Ovary (tissue), 9 donors: ENCODE results near the gene PTOV1. TPM values are rescaled to one million over a fixed set of nuclear protein-coding genes. Genes with fewer than 3 reads are reported as not detected.

Experiments
- DNase-seq, 5 donors: peaks; one replicate each; pipeline ENCODE4 v3.0.0-alpha.2; 2019 to 2020
- H3K27ac ChIP-seq, 2 donors: fragments of 200-600 bp; one replicate each; pipeline versions ENCODE4 v1.5.1 to v1.8.0; 2019 to 2022
- H3K27me3 ChIP-seq: fragments of 200-600 bp; one replicate; pipeline ENCODE4 v1.8.0; 2022
- H3K36me3 ChIP-seq: fragments of 200-600 bp; sonication (generic); one replicate; pipeline ENCODE4 v1.5.1; 2019
- H3K4me1 ChIP-seq: one replicate; pipeline ENCODE4 v1.8.1; 2013; ENCODE audit warnings: mild to moderate bottlenecking, moderate library complexity; ENCODE audit not compliant: insufficient read depth
- H3K4me3 ChIP-seq: fragments of 200-600 bp; sonication (generic); one replicate; pipeline ENCODE4 v1.5.1; 2017
- H3K9me3 ChIP-seq, 2 donors: fragments of 200-600 bp in 1 of 2; sonication (generic) in 1 of 2; one replicate each; pipeline versions ENCODE4 v1.5.1 to v1.8.1; 2013 to 2019; ENCODE audit warnings: mild to moderate bottlenecking in 1 of 2, moderate library complexity in 1 of 2
- CTCF ChIP-seq, 3 donors: fragments of 450-650 bp in 2 of 3; fragments of 200-600 bp in 1 of 3; IDR thresholded peaks; one replicate each; pipeline versions ENCODE4 v1.5.1 to v1.8.0; 2016 to 2022; ENCODE audit warnings: antibody characterized with exemption in 3 of 3, mild to moderate bottlenecking in 1 of 3
- EP300 ChIP-seq: sonication (generic); formaldehyde crosslinking; IDR thresholded peaks from one replicate; pipeline ENCODE4 v1.6.1; 2017; ENCODE audit warnings: antibody characterized with exemption
- POLR2A ChIP-seq: fragments of 450-650 bp; IDR thresholded peaks from one replicate; pipeline ENCODE4 v1.6.1; 2017; ENCODE audit warnings: antibody characterized with exemption, mild to moderate bottlenecking, moderate library complexity
- WGBS, 3 donors: extraction: QIAGEN DNeasy Blood & Tissue Kit in 1 of 3; methylation state at CpG; one replicate each; pipeline versions ENCODE4 v1.1.5 to v1.1.7; 2013 to 2017; 5-methylcytosine and 5-hydroxymethylcytosine counted together
- intact Hi-C, 4 donors: fragments of 100-400 bp; cut with DNase I; formaldehyde crosslinking; loops; one replicate each; pipeline versions ENCODE4 v1.11.0 to v1.15.1; 2022 to 2023
- microRNA-seq, 3 donors: library from miRNA; unstranded; fragments of <30 nt; microRNA quantifications; one replicate each; pipeline versions ENCODE4 to v1.2.0, GENCODE V29; 2019 to 2020
- polyA plus RNA-seq, 2 donors: library from polyadenylated mRNA; stranded (reverse); fragments of 200-250 nt in 1 of 2; fragments of 350-450 nt in 1 of 2; fragmentation: Illumina TruSeq in 1 of 2; extraction: RNeasy Lipid Tissue Mini Kit (QIAGEN cat#74804) in 1 of 2; gene quantifications; one replicate each; pipeline ENCODE4 v1.2.3, GENCODE V29; 2013 to 2014
- small RNA-seq: library from RNA; depleted of rRNA; stranded (forward); fragments of <200 nt; gene quantifications from one replicate; pipeline ENCODE3, GENCODE V24; 2016
- total RNA-seq, 7 donors: library from RNA; depleted of rRNA in 2 of 7; stranded (reverse); fragments of >200 nt in 2 of 7; fragmentation: NEBNext Ultra II Directional in 3 of 7; extraction: Animal tissue kit (Norgen Biotek cat#: 25700) in 3 of 7; gene quantifications; one replicate each; pipeline versions ENCODE4 v1.1.0 to v1.2.4, GENCODE V29; 2016 to 2023
- donor health status: DM: no; HTN: no; CAD: no; lungs with moderate emphysema.
- donor health status: DM: no; HTN: no; CAD: no.
- donor health status: Bipolar disorder and iron deficiency.
- donor health status: DM: yes; HTN: yes; CAD: no.
- donor health status: DM: no; HTN: no; CAD: no.
- donor health status: DM: yes; HTN: yes; CAD: no.

PTOV1 gene
- total and polyA plus RNA-seq, 9 donors, result 22.2 to 256 (median 186) TPM

DNA sequence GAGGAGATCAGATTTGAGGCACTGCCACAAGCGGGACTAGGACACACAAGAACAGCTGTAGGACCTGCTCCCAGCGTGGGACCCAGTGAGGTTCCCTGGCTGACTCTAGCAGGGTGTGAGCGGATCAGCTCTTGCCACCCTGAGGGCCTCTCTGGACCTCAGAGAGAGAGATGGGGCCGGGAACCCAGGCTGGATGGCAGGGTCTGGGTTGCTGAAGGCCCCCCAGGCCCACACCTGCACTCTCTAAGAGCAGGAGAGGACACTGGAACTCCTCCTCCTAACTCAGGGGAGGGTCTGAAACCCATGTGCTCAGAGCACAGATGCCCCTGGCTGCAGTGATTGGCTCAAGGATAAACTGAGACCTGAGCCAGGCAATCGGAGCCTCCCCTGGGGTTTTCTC is 59.2 kb downstream of the PTOV1 start:
- WGBS, 3 donors, result 90 to 96% (median 96%) methylated on average over 5 of the region's 5 CpGs

More for the DNA sequence above, 59.2 kb downstream of the PTOV1 start:
- H3K27me3 ChIP-seq, result no peaks in the 10 kb centered on the region
- no peaks in the 10 kb centered on the region for H3K36me3 ChIP-seq
- H3K4me3 ChIP-seq, result no peak overlapping the region
- intact Hi-C loops, result no loop called here
- peaks cover 9% of the 10 kb centered on the region for H3K4me1 ChIP-seq
- DNase-seq, result no peak
- H3K9me3 ChIP-seq, result no peaks in the 10 kb centered on the region
- TF ChIP-seq CTCF (IDR thresholded peaks at IDR 0.05) (no peak), EP300 (no peak), POLR2A (no peak)
- H3K27ac ChIP-seq, result no peak overlapping the region

Small RNAs within 50 kb of the gene (microRNA-seq; reads per million reads assigned to microRNA genes)
- 0.89 to 2.8 (median 1.9) reads per million in 3 donors for gene MIR4749
- gene MIR4750, result 0 to 0.18 (median 0) reads per million in 3 donors
- gene MIR6800, result 0 reads per million in 3 donors

Small RNAs within 50 kb of the gene (small RNA-seq; reads per million reads assigned to genes)
- not detected for gene MIR4749

Other genes starting within 250 kb of the PTOV1 start
- gene RRAS, start 211.0 kb upstream of the PTOV1 start, total RNA-seq, result 10 to 100 TPM; 28.7 to 62.8 (median 37.6) TPM
- gene RRAS, start 211.0 kb upstream of the PTOV1 start, polyA plus RNA-seq, result 10 to 100 TPM; 24.2 to 63.4 TPM
- gene SCAF1, start 208.9 kb upstream of the PTOV1 start, total RNA-seq, result 10 to 100 TPM; 14.9 to 94.6 (median 68.8) TPM
- gene SCAF1, start 208.9 kb upstream of the PTOV1 start, polyA plus RNA-seq, result 10 to 100 TPM in 1 of 2 donors, 1 to 10 TPM in 1; 3.3 to 29.1 TPM
- 10 to 100 TPM; 46.1 to 89.0 (median 69.5) TPM for gene IRF3, start 185.3 kb upstream of the PTOV1 start, total RNA-seq
- gene IRF3, start 185.3 kb upstream of the PTOV1 start, polyA plus RNA-seq, result 10 to 100 TPM; 24.2 to 76.9 TPM
- 10 to 100 TPM in 6 of 7 donors, 1 to 10 TPM in 1; 8.0 to 21.0 (median 15.6) TPM for gene BCL2L12, start 185.2 kb upstream of the PTOV1 start, total RNA-seq
- gene BCL2L12, start 185.2 kb upstream of the PTOV1 start, polyA plus RNA-seq, result 10 to 100 TPM in 1 of 2 donors, 1 to 10 TPM in 1; 6.7 to 17.7 TPM
- gene PRMT1, start 173.9 kb upstream of the PTOV1 start, total RNA-seq, result 100 to 1,000 TPM; 125 to 174 (median 152) TPM
- gene PRMT1, start 173.9 kb upstream of the PTOV1 start, polyA plus RNA-seq, result 100 to 1,000 TPM in 1 of 2 donors, 10 to 100 TPM in 1; 57.1 to 182 TPM
- gene ADM5, start 161.6 kb upstream of the PTOV1 start, total RNA-seq, result 1 to 10 TPM in 4 of 7 donors, under 1 TPM in 3; 0.48 to 1.9 (median 1.3) TPM
- 1 to 10 TPM in 1 of 2 donors, not detected in 1; 1.6 TPM for gene ADM5, start 161.6 kb upstream of the PTOV1 start, polyA plus RNA-seq
- 10 to 100 TPM in 4 of 7 donors, 1 to 10 TPM in 3; 4.6 to 25.8 (median 14.5) TPM for gene CPT1C, start 160.0 kb upstream of the PTOV1 start, total RNA-seq
- 10 to 100 TPM in 1 of 2 donors, 1 to 10 TPM in 1; 9.4 to 12.9 TPM for gene CPT1C, start 160.0 kb upstream of the PTOV1 start, polyA plus RNA-seq
- gene TSKS, start 87.9 kb upstream of the PTOV1 start, total RNA-seq, result under 1 TPM in 3 of 7 donors, not detected in 4; 0.32 to 0.71 (median 0.46) TPM
- gene TSKS, start 87.9 kb upstream of the PTOV1 start, polyA plus RNA-seq, result under 1 TPM; 0.15 to 0.30 TPM
- gene AP2A1, start 84.2 kb upstream of the PTOV1 start, total RNA-seq, result 100 to 1,000 TPM in 3 of 7 donors, 10 to 100 TPM in 4; 56.0 to 126 (median 99.3) TPM
- 10 to 100 TPM; 37.8 to 72.2 TPM for gene AP2A1, start 84.2 kb upstream of the PTOV1 start, polyA plus RNA-seq
- 10 to 100 TPM; 23.3 to 48.6 (median 27.5) TPM for gene FUZ, start 37.9 kb upstream of the PTOV1 start, total RNA-seq
- gene FUZ, start 37.9 kb upstream of the PTOV1 start, polyA plus RNA-seq, result 10 to 100 TPM; 13.4 to 36.9 TPM
- 10 to 100 TPM; 30.3 to 89.9 (median 85.3) TPM for gene MED25, start 32.9 kb upstream of the PTOV1 start, total RNA-seq
- 10 to 100 TPM; 34.3 to 67.4 TPM for gene MED25, start 32.9 kb upstream of the PTOV1 start, polyA plus RNA-seq
- gene PNKP, start 16.4 kb downstream of the PTOV1 start, total RNA-seq, result 100 to 1,000 TPM in 1 of 7 donors, 10 to 100 TPM in 6; 47.2 to 111 (median 74.2) TPM
- gene PNKP, start 16.4 kb downstream of the PTOV1 start, polyA plus RNA-seq, result 10 to 100 TPM in 1 of 2 donors, 1 to 10 TPM in 1; 6.8 to 39.0 TPM
- gene AKT1S1, start 26.2 kb downstream of the PTOV1 start, total RNA-seq, result 10 to 100 TPM; 10.6 to 45.3 (median 30.0) TPM
- gene AKT1S1, start 26.2 kb downstream of the PTOV1 start, polyA plus RNA-seq, result 10 to 100 TPM; 24.3 to 34.8 TPM
- gene TBC1D17, start 26.5 kb downstream of the PTOV1 start, total RNA-seq, result 10 to 100 TPM; 23.1 to 77.5 (median 49.8) TPM
- gene TBC1D17, start 26.5 kb downstream of the PTOV1 start, polyA plus RNA-seq, result 10 to 100 TPM; 41.3 to 66.9 TPM
- 1 to 10 TPM in 4 of 7 donors, under 1 TPM in 2, not detected in 1; 0.24 to 4.3 (median 1.3) TPM for gene IL4I1, start 45.7 kb downstream of the PTOV1 start, total RNA-seq
- under 1 TPM; 0.35 to 0.43 TPM for gene IL4I1, start 45.7 kb downstream of the PTOV1 start, polyA plus RNA-seq
- 10 to 100 TPM in 5 of 7 donors, 1 to 10 TPM in 2; 4.3 to 23.5 (median 16.0) TPM for gene ATF5, start 78.0 kb downstream of the PTOV1 start, total RNA-seq
- gene ATF5, start 78.0 kb downstream of the PTOV1 start, polyA plus RNA-seq, result 10 to 100 TPM; 17.3 to 20.1 TPM
- 10 to 100 TPM; 18.7 to 47.7 (median 38.5) TPM for gene NUP62, start 78.3 kb downstream of the PTOV1 start, total RNA-seq
- 10 to 100 TPM; 19.0 to 27.3 TPM for gene NUP62, start 78.3 kb downstream of the PTOV1 start, polyA plus RNA-seq
- 100 to 1,000 TPM in 1 of 7 donors, 10 to 100 TPM in 6; 44.0 to 117 (median 77.6) TPM for gene SIGLEC11, start 110.0 kb downstream of the PTOV1 start, total RNA-seq
- gene SIGLEC11, start 110.0 kb downstream of the PTOV1 start, polyA plus RNA-seq, result 100 to 1,000 TPM in 1 of 2 donors, 10 to 100 TPM in 1; 43.3 to 113 TPM
- gene VRK3, start 174.2 kb downstream of the PTOV1 start, total RNA-seq, result 10 to 100 TPM; 26.3 to 44.7 (median 34.0) TPM
- gene VRK3, start 174.2 kb downstream of the PTOV1 start, polyA plus RNA-seq, result 10 to 100 TPM; 26.1 to 52.5 TPM
- 10 to 100 TPM in 2 of 7 donors, 1 to 10 TPM in 5; 6.3 to 12.1 (median 7.7) TPM for gene ZNF473, start 174.8 kb downstream of the PTOV1 start, total RNA-seq
- gene ZNF473, start 174.8 kb downstream of the PTOV1 start, polyA plus RNA-seq, result 10 to 100 TPM in 1 of 2 donors, 1 to 10 TPM in 1; 2.1 to 10.7 TPM